GM18508 (cell line): ENCODE data around the gene CFLAR.
"Not testable (repeated sequence)": the region's sequence is repeated elsewhere in the genome, so short reads cannot be mapped to it uniquely, and the experiment has no call there.

Experiments
- ATAC-seq: cut with Tn5 transposase; IDR thresholded peaks from one replicate; pipeline ENCODE4 v1.9.1; 2021; ENCODE audit warnings: moderate number of reproducible peaks; ENCODE audit not compliant: insufficient read depth, unreplicated experiment

CFLAR gene

GRCh38 chr2:201172279-201172678, 56.3 kb downstream of the CFLAR start:
- ATAC-seq, result no peak

- ATAC-seq, result no peak
These were observed 58.7 kb downstream of the CFLAR start for GRCh38 chr2:201174687-201175086.

GRCh38 chr2:201176081-201176481, 60.1 kb downstream of the CFLAR start:
- ATAC-seq, result no peak

- no peak for ATAC-seq
These were observed 64.0 kb downstream of the CFLAR start for GRCh38 chr2:201180010-201180409.

- peak; percentile 65 for ATAC-seq
These were observed 66.8 kb downstream of the CFLAR start, which contains the start of gene CASP10 for GRCh38 chr2:201182650-201183364. Gene CASP10, plus strand, starts transcription at chr2:201183141. Its CDS starts 2,637 bp downstream, at chr2:201185778.

GRCh38 chr2:201183365-201183727, 67.4 kb downstream of the CFLAR start:
- no peak for ATAC-seq

- ATAC-seq, result not testable (repeated sequence)
These were observed 67.9 kb downstream of the CFLAR start for GRCh38 chr2:201183835-201184234.

GRCh38 chr2:201184248-201184647, 68.3 kb downstream of the CFLAR start:
- not testable (repeated sequence) for ATAC-seq

- no peak for ATAC-seq
These were observed 69.9 kb downstream of the CFLAR start for GRCh38 chr2:201185863-201186262.

- no peak for ATAC-seq
These were observed 71.0 kb downstream of the CFLAR start for GRCh38 chr2:201186982-201187381.

GRCh38 chr2:201188449-201188848, 72.5 kb downstream of the CFLAR start:
- no peak for ATAC-seq

- no peak for ATAC-seq
These were observed 75.3 kb downstream of the CFLAR start for GRCh38 chr2:201191132-201191875.

- peak; percentile 92 for ATAC-seq
These were observed 78.1 kb downstream of the CFLAR start for GRCh38 chr2:201194097-201194496.

GRCh38 chr2:201195331-201195730, 79.4 kb downstream of the CFLAR start:
- no peak for ATAC-seq

- no peak for ATAC-seq
These were observed 80.0 kb downstream of the CFLAR start for GRCh38 chr2:201196003-201196402.

GRCh38 chr2:201196803-201197202, 80.8 kb downstream of the CFLAR start:
- no peak for ATAC-seq

- ATAC-seq, result no peak
These were observed 81.8 kb downstream of the CFLAR start for GRCh38 chr2:201197781-201198180.

GRCh38 chr2:201199847-201200246, 83.9 kb downstream of the CFLAR start:
- no peak for ATAC-seq

GRCh38 chr2:201200345-201200744, 84.4 kb downstream of the CFLAR start:
- ATAC-seq, result no peak

- ATAC-seq, result no peak
These were observed 85.4 kb downstream of the CFLAR start for GRCh38 chr2:201201371-201201770.

GRCh38 chr2:201203916-201204654, 88.1 kb downstream of the CFLAR start:
- no peak for ATAC-seq
